NCI-H345 treated with DMSO at 0.1 percent for 48 hours (cell line): ENCODE data around the gene NR3C2.

Experiments used
- DNase-seq: peaks from one replicate; lab custom pipeline; 2025; ENCODE audit not compliant: unreplicated experiment; lab: John Stamatoyannopoulos, UW

Gene NR3C2

GRCh38 chr4:148315049-148315448 is 127.2 kb downstream of the NR3C2 start:
- no peak for DNase-seq

- DNase-seq: no peak
Measured at GRCh38 chr4:148312956-148313490, 129.2 kb downstream of the NR3C2 start.

GRCh38 chr4:148311526-148311925 is 130.7 kb downstream of the NR3C2 start:
- DNase-seq: no peak

- DNase-seq: no peak
Measured at GRCh38 chr4:148310756-148311155, 131.5 kb downstream of the NR3C2 start.

DNA sequence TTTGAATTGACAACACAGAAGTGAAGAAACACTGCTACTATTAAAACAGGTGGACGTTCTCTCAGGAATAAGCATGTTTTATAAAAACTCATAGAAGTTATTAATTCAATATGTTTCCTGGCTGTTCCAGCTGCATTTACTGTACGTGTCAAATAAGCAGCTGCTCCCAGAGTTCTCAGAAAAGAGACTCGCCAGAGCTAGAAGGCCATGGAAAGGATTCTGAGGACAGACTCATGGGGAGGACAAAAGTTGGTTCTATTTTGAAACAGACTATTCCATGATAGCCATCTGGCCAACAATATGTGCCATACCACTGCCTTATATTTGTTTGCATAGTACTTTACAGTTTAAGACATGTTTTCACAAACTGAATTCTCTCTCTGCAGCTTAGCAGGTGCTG is 136.5 kb downstream of the NR3C2 start:
- no peak for DNase-seq

DNA sequence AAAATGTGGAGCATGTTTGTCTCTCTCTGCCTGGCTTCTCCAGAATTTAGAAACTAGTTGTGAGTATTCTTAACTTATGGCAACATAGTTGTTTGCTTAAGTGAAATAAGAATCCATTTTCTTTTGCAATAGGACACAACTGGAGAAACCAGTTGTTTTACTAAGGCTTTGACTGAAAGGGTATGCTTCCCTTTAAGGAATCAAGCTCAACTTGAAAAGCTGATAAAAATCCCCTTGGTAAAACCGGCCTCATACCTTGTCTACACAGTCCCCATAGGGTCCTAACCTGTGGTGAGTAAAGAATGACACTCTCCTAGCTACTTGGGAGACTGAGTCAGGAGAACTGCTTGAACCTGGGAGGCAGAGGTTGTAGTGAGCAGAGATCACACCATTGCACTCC is 139.8 kb downstream of the NR3C2 start:
- no peak for DNase-seq

GRCh38 chr4:148300877-148301276 is 141.3 kb downstream of the NR3C2 start:
- no peak for DNase-seq

- no peak for DNase-seq
Measured at GRCh38 chr4:148299337-148299736, 142.9 kb downstream of the NR3C2 start.

- DNase-seq: no peak
Measured at GRCh38 chr4:148296498-148296897, 145.7 kb downstream of the NR3C2 start.

DNA sequence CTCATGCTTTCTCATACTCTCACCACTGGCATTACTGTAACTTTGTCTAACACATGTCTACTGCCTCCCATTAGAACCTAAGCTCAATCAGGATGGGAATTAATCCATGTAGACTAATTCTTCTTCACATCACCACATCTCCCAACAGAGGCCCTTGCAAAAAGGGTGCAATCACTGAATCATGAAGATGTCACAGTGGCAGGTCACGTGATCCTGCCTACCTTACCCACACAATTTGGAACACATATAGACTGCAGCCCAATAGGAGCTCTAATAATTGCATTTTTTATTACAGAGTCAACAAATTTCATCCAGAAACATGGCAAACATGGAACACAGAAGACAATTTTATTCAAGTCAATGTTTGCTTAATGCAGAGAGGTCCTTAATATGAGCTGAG is 146.6 kb downstream of the NR3C2 start:
- DNase-seq: no peak

- DNase-seq: no peak
Measured at GRCh38 chr4:148293571-148293970, 148.6 kb downstream of the NR3C2 start.

DNA sequence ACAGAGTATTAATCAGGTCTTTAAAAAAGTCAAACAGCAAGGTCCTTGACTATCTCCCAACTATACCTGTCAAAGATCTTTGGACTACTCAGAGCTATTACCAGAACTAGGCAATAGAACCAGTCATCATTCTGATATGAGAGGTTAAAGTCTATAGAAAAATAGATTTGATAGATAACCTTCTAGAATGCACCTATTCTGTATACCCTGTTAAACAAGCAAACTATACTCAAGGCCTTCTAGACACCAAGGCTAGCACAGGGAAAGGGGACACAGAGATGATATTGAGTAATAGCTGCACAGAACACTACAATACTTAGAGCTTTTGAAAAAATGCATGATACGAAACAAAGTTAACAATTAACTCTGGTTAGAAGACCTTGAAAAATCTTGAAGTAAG is 149.5 kb downstream of the NR3C2 start:
- DNase-seq: no peak

DNA sequence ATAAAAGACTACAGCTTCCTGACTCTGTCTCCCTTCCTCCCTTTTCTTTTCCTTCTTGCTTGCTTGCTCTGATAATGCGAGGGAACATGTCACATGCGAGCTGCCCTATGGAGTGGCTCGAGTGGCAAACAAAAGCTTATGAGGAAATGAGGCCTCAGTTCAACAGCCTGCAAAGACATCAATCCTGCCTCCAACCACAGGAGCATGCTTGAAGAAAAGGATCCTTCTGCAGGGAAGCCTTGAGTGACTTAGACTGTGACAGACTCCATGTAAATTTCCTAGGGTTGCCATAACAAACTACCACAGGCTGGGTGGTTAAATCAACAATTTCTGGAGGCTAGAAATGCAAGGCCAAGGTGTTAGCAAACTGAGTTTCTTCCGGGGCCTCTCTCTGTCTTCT is 152.5 kb downstream of the NR3C2 start:
- DNase-seq: no peak

DNA sequence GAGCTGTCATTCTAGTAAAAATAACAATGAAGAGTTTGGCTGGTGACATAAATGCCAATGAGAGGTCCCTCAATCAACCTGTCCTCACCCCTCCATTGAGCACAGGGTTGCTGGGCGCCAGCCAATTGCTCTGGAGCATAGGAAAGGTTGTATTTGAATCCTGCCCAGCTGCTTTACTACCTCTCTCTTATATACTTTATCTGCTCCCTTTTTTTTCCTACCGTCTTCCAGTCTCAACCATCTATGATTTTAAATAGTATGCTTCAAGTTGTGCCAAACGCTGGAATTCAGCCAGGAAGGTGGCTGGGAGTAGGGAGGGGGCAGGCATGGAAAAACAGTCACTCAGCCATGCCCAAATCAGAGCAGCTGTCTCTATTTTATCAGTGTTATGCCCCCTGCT is 153.8 kb downstream of the NR3C2 start:
- no peak for DNase-seq

- no peak for DNase-seq
Measured at GRCh38 chr4:148287111-148287510, 155.1 kb downstream of the NR3C2 start.

GRCh38 chr4:148286012-148286411 is 156.2 kb downstream of the NR3C2 start:
- DNase-seq: no peak

DNA sequence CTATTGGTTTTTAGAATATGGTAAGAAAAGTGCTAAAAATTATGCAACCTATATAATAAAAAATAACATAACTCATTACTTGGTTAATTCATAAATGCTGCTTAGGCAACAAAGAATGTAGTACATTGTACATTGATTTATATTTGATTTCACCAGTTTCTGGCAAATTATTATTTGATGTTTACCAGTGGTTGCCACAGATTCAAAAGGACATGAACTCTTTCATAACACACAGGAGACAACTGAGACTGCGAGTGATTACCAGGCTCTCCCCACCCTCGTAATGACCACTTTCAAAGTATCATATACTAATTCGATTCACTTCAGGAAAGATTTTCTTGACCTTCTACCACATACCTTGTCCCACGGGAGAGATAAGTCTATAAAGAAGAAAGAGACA is 158.5 kb downstream of the NR3C2 start:
- DNase-seq: no peak

DNA sequence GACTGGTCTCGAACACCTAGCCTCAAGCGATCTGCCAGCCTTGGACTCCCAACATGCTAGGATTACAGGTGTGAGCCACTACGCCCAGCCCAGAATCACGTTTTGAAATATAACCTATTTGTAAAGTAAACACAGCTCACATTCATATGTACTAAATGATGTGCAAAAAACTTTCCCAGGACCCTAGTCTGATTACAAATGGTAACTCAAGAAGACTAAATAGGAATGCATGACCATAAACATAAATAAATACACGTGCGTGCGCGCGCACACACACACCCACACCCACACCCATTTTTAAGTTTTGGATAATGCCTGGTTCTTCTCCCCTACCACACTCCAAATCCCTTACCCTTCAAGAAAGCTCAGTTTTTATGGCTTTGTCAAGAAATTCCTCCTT is 163.9 kb downstream of the NR3C2 start:
- DNase-seq: no peak

- DNase-seq: no peak
Measured at GRCh38 chr4:148275266-148275665, 166.9 kb downstream of the NR3C2 start.

DNA sequence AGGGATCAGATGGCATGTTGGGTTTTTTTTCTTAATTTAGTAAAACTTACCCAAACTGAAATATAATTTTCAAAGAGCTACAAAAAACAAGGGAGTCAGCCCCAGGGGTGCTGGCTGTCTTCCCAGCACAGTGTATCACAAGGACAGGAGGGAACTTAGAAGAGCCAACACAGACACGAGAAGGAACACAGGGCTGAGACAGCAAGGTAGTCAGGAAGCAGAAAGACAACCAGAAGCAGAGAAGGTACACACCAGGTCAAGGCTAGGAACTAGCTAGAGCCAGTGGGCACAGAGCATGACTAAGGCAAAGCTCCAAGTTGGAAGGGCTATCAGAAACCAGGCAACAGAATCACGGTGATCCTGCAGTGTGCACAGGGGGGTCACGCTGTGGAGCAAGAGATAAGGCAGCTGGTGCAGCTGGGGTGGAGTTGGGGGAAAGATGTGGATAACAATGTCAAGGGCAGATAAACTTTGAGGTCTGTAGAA is 168.7 kb downstream of the NR3C2 start:
- DNase-seq: no peak

DNA sequence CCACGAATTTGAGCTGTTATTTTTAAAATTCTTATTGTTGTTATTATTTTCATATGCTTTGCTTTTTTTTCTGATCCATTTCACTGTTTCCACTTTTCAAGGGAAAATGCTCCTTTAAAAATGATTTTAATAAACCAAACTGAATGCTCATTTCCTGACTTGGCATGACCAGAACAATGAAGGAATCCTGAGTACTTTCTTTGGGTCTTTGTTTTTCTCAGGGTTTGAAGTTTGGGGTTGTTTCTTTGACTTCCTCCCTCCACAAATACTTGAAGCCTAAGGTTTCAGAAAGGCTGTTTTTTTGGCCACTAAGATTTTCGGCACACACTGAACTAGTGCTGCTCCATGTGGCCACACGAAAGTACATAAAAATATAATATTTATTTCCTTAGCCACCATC is 171.0 kb downstream of the NR3C2 start:
- DNase-seq: no peak

DNA sequence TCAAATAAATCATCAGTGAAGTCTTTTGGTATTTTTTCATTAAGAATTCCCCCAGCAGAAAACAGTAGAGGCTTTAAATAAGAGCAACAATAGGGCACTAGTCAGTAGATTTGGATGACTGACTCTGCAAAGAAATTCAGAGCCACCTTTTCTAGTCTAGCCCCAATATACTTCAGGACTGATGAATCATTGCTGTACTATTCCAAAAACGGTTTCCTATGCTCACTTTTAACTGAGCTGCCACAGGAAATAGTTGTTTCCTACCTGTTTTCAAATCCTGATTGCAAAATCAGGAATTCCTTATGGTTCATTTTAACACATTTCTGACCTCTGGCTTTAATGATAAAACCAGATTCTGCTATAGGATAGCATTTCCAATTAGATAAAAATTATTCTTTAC is 171.6 kb downstream of the NR3C2 start:
- DNase-seq: no peak

- no peak for DNase-seq
Measured at GRCh38 chr4:148268835-148269234, 173.4 kb downstream of the NR3C2 start.

- DNase-seq: no peak
Measured at GRCh38 chr4:148266921-148267320, 175.3 kb downstream of the NR3C2 start.
